Mucosa of stomach (tissue), 1 donor: ENCODE results near the gene CDH16.

Experiments used
- H3K27me3 ChIP-seq: one replicate; pipeline ENCODE4 v1.7.0; 2013; ENCODE audit warnings: mild to moderate bottlenecking, low read length; ENCODE audit not compliant: control insufficient read depth, insufficient read depth
- H3K36me3 ChIP-seq: one replicate; pipeline ENCODE4 v1.7.0; 2013; ENCODE audit warnings: low read length; ENCODE audit not compliant: control insufficient read depth, insufficient read depth
- H3K4me1 ChIP-seq: one replicate; pipeline ENCODE4 v1.7.0; 2013; ENCODE audit warnings: mild to moderate bottlenecking, low read length; ENCODE audit not compliant: control insufficient read depth, insufficient read depth
- H3K4me3 ChIP-seq: one replicate; pipeline ENCODE4 v1.7.0; 2013; ENCODE audit warnings: low read length
- H3K9ac ChIP-seq: one replicate; pipeline ENCODE4 v1.7.0; 2013; ENCODE audit warnings: mild to moderate bottlenecking, low read length, moderate library complexity
- H3K9me3 ChIP-seq: one replicate; pipeline ENCODE4 v1.7.0; 2013; ENCODE audit warnings: mild to moderate bottlenecking, low read length, moderate library complexity; ENCODE audit not compliant: control insufficient read depth
- donor health status: Pancreatic carcinoma.

CDH16 gene

DNA sequence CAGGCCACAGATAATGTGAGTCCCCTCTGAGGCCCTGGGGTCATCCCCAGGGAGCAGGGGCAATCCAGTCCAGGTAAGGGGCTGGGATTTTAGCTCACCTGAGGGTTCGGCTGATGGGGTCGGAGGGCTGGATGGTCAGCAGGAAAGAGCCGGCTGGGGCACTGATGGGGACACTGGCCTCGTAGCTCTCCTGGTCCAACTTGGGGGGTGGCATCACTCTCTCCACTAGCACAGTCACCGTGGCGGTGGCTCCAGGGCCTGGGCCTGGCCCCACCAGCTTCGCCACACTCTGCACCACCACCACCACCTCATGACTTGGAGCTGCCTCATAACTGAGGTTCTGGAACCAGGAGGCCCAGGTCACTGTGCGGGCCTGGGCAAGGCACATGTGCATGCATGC is 6.9 kb downstream of the CDH16 start:
- H3K36me3 ChIP-seq = no peaks in the 10 kb centered on the region
- no peaks in the 10 kb centered on the region for H3K4me1 ChIP-seq
- H3K9ac ChIP-seq = no peak overlapping the region
- H3K27me3 ChIP-seq = no peaks in the 10 kb centered on the region
- H3K4me3 ChIP-seq = no peak overlapping the region
- H3K9me3 ChIP-seq = no peaks in the 10 kb centered on the region

- no peak overlapping the region for H3K9ac ChIP-seq
- H3K27me3 ChIP-seq = no peaks in the 10 kb centered on the region
- H3K9me3 ChIP-seq = no peaks in the 10 kb centered on the region
- H3K4me3 ChIP-seq = no peak overlapping the region
- peaks cover 1% of the 10 kb centered on the region for H3K4me1 ChIP-seq
- no peaks in the 10 kb centered on the region for H3K36me3 ChIP-seq
Measured at GRCh38 chr16:66911112-66911511, 7.6 kb downstream of the CDH16 start.

DNA sequence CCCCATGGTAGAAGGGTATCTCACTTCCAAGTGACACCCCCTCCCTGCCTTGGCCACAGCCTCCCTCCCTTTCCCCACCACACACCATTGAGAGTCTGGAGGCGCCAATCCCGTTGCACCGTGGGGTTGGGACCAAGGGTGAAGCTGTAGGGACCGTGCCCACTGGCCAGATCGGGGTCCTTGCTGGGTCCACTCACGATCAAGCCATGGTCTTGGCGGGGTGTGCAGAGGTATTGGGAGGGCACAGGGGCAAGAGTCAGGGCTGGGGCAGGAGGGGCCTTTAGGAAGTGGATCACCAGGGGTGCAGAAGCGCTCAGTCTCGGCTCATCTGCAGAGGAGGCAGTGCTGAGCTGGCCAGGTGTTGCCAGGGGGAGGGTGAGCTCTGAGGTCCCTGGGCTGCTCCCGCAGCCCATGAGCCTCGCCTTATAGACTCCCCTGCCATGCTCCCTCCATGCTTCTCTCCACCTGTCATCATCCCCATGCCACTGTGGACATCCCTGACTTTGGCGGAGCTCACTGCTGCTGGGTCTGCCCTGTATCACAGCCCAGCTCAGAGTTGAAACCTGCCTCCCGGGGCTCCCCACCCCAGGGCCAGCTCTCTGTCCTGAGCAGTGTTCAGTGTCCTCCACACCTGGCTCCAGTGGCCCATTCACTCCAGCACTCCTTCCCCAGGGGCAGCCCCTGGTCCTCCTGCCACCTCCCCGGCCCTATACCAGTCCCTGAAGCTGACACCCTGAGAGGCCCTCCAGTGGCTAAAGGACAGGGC is 8.3 kb downstream of the CDH16 start:
- H3K27me3 ChIP-seq = no peaks in the 10 kb centered on the region
- no peak overlapping the region for H3K9ac ChIP-seq
- H3K4me3 ChIP-seq = no peak overlapping the region
- no peaks in the 10 kb centered on the region for H3K36me3 ChIP-seq
- peaks cover 9% of the 10 kb centered on the region for H3K4me1 ChIP-seq
- no peaks in the 10 kb centered on the region for H3K9me3 ChIP-seq

- Histone ChIP-seq H3K27me3 (no peaks in the 10 kb centered on the region), H3K9ac (no peak overlapping the region), H3K4me3 (no peak overlapping the region), H3K9me3 (no peaks in the 10 kb centered on the region), H3K4me1 (peaks cover 22% of the 10 kb centered on the region), H3K36me3 (no peaks in the 10 kb centered on the region)
Measured at GRCh38 chr16:66908762-66909559, 9.7 kb downstream of the CDH16 start.

- Histone ChIP-seq H3K36me3 (no peaks in the 10 kb centered on the region), H3K4me3 (no peak overlapping the region), H3K27me3 (no peaks in the 10 kb centered on the region), H3K4me1 (peaks cover 28% of the 10 kb centered on the region), H3K9ac (no peak overlapping the region), H3K9me3 (no peaks in the 10 kb centered on the region)
Measured at GRCh38 chr16:66908116-66908515, 10.6 kb downstream of the CDH16 start.

- no peaks in the 10 kb centered on the region for H3K36me3 ChIP-seq
- no peaks in the 10 kb centered on the region for H3K27me3 ChIP-seq
- H3K4me1 ChIP-seq = peaks cover 28% of the 10 kb centered on the region
- no peak overlapping the region for H3K4me3 ChIP-seq
- H3K9me3 ChIP-seq = no peaks in the 10 kb centered on the region
- H3K9ac ChIP-seq = no peak overlapping the region
Measured at GRCh38 chr16:66906916-66907836, 11.5 kb downstream of the CDH16 start.

DNA sequence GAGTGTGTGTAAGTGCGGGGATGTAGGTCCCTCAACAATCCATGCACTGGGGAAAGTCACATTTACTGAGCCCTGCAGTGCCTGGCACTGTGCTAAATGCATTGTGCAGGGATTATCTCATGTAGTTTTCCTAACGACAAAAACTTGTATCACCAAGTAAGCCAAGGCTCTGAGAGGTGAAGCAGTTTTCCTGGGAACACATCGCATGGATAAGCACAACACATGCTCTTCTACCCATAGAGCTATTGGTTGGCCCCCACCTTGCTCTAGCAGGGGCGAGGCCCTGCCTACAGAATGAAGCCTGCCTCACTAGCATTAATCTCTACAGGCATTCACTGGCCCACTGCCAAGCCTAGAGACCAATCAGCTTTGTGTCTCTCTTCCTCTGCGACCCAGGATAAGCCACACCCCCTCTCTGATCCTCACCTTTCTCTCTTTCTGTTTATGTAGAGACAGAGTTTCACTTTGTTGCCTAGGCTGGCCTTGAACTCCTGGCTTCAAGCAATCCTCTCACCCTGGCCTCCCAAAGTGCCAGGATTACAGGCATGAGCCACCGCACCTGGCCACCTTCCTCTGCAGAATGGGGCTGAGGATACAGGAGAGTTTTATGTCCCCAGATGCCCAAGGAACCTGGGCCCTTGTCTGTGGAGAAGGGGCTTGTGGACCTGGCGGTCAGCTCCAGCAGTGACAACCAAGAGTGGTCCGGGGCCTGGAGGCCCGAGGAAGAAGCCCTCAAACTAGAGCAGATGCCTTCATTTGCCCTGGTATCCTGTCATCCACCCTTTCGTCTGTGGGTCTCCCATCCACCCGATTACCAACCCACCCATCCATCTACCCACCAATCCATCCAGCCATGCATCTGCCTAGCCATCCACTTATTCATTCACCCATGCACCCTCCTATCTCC is 12.8 kb downstream of the CDH16 start:
- Histone ChIP-seq H3K27me3 (no peaks in the 10 kb centered on the region), H3K4me1 (peaks cover 34% of the 10 kb centered on the region), H3K9ac (no peak overlapping the region), H3K36me3 (no peaks in the 10 kb centered on the region), H3K9me3 (no peaks in the 10 kb centered on the region), H3K4me3 (no peak overlapping the region)

DNA sequence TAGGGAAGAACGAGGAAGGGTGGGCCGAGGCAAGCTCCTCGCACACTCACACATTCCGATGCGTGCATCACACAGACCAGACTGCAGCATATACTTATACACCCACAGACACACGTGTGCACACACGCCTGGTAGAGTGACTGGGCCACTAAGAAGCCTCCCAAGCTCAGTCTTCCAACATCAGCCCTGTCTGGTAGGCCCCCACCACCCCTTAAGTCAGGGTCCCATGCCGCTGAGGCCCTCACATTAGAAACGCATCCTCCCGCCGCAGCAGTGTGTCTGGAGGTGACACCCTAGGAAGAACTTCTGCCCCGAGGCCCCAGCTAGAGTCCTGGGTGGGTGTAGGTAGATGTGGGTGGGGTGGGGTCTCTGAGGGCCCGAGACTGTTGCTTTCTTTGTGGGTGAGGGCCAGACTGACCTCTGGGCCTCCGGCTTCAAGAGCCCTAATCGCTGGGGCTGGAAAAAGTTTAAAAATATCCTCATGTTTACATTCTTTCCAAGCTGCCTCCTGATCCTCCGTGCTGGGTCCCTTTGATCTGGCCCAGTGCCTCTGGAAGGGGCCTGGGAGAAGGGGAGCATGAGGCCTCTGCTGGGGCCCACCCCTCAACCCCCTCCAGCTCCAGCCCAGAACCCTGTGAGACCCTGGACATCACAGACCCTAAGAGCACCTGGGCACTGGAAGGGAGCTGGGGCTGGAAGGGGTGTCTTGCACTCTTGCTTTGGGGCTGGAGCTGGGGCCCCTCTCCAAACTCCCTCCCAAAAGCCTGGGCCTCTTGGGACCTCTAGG is 13.6 kb downstream of the CDH16 start:
- H3K4me1 ChIP-seq = peaks cover 42% of the 10 kb centered on the region
- no peaks in the 10 kb centered on the region for H3K27me3 ChIP-seq
- H3K9me3 ChIP-seq = no peaks in the 10 kb centered on the region
- no peak overlapping the region for H3K4me3 ChIP-seq
- no peaks in the 10 kb centered on the region for H3K36me3 ChIP-seq
- no peak overlapping the region for H3K9ac ChIP-seq

- H3K36me3 ChIP-seq = no peaks in the 10 kb centered on the region
- no peaks in the 10 kb centered on the region for H3K9me3 ChIP-seq
- no peak overlapping the region for H3K4me3 ChIP-seq
- H3K9ac ChIP-seq = no peak overlapping the region
- peaks cover 48% of the 10 kb centered on the region for H3K4me1 ChIP-seq
- no peaks in the 10 kb centered on the region for H3K27me3 ChIP-seq
Measured at GRCh38 chr16:66904428-66904845, 14.2 kb downstream of the CDH16 start.

DNA sequence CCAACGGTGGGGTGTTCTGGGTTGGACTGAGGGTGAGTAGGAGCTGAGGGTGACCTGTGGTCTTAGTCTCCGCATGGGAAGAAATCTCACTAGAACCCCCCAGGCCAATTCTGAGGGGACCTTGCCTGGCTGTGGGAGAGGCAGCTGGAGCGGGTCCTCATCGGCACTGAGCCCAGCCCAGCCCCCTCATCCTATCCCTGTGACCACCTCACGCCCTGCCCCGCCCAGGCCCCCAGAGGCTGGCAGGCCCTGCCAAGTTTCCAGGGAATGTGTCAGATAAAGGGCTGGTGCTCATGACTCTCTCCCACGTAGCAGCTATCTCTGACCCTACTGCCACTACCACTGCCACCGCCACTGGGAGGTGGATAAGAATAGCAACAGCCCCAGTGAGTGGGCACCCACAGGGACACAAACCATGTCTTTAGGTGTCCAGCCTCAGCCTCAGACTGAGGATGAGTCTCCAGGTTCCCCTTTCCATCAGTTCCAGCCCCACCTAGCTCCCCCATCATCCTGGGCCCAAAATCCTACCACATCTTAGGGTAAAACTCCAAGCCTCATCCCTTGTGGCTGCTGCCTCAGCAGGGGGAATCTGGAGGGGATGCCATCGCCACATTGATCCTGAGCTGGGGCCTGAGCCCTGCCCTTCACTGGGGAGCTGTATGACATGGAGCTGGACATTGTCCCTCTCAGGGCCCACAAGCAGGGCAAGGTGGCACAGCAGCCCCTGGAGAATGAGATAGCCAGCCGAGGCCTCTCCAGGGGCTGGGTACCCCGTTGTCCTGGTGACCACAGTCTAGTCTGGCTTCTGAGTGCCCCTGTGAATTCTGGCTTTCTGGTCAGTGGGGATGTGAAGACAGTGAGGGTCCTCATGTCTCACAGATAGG is 14.9 kb downstream of the CDH16 start:
- no peaks in the 10 kb centered on the region for H3K36me3 ChIP-seq
- H3K9me3 ChIP-seq = no peaks in the 10 kb centered on the region
- H3K27me3 ChIP-seq = no peaks in the 10 kb centered on the region
- H3K9ac ChIP-seq = no peak overlapping the region
- no peak overlapping the region for H3K4me3 ChIP-seq
- peaks cover 52% of the 10 kb centered on the region for H3K4me1 ChIP-seq
